GOT3 (cell line): ENCODE measurements around the gene MPP2.
"Not testable (repeated sequence)": the region's sequence is repeated elsewhere in the genome, so short reads cannot be mapped to it uniquely, and the experiment has no call there.

Experiments
- DNase-seq: peaks from one replicate; lab custom pipeline; 2025; ENCODE audit warnings: mixed read lengths; lab: John Stamatoyannopoulos, UW

MPP2 gene

GRCh38 chr17:43875476-43876147 is 31.7 kb downstream of the MPP2 start:
- DNase-seq, result no peak

DNA sequence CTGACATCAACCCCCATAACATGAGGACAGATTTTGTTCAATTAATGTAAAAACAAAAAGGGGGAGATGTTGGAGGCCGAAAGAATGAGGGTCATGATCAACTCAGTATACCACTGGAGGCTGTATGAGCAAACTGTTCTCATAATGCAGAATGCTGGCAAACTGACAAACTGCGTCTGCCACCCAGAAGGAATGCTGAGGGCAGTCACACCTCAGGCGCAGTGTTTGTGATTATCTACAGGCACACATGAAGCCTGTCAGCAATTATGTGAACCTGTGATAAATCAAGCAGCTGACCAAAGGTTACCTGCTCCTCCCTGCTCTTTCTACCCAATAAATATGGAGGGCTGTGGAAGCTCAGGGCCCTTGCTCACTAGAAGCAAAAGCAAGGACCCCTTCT is 33.0 kb downstream of the MPP2 start:
- DNase-seq, result no peak

GRCh38 chr17:43873815-43874214 is 33.5 kb downstream of the MPP2 start:
- no peak for DNase-seq

DNA sequence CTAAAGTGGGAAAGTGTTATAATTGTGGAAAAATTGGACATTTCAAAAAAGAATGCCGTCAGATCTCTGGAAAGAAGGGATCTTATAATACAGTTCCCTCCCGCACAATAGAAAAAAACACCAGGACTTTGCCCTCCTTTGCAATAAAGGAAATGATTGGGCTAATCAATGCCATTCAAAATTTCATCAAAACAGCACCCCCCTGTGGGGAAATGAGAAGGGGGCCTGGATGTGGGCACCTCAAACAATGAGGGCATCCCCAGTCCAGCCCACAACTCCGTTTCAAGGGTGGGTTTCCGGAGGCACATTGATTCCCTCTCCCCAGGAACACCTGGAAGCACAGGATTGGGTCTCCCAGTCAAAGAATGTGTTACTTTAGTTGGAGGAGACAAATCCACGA is 34.2 kb downstream of the MPP2 start:
- DNase-seq, result no peak

GRCh38 chr17:43871946-43872690 is 35.2 kb downstream of the MPP2 start:
- DNase-seq, result no peak

DNA sequence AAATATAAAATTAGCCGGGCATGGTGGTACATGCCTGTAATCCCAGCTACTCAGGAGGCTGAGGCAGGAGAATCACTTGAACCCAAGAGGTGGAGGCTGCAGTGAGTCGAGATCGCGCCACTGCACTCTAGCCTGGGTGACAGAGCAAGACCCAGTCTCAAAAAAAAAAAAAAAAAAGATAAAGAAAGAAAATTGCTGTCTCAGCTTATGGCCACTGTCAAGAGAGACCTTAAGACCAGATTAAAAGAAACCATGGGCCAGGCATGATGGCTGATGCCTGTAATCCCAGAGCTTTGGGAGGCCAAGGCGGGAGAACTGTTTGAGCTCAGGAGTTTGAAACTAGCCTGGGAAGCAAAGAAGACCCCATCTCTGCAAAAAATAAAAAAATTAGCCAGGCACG is 38.3 kb downstream of the MPP2 start:
- not testable (repeated sequence) for DNase-seq

DNA sequence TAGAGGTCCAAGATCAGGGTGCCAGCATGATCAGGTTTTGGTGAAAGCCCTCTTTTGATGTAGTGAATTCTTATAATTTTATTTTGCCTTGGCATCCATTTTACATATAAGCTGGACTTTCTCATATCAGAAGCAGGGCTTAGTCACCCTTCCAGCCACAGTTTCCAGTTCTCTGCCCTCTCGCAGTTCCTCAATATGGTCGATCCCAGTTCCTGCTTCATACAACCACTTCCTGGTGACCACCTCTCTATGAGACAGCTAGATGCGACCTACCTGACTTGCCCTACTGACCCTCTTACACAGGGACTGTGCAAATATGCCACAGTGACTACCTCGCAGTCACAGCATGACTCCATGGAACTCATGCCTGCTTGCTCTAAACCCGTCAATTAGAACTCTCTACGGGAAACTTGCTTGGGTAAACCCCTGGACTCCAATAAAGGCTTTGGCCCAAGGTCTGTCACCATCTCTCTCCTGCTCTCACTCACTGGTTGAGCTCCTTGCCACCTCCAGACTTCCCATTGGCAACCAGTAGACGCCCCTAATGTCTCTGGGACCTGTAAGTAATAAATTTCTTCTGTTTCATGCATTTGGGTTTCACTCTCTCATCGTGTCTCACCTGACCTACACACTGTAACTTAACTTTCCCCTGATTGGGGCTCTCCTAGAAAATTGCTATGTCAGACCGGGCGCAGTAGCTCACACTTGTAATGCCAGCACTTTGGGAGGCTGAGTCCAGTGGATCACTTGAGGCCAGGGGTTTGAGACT is 38.9 kb downstream of the MPP2 start:
- DNase-seq, result no peak

- no peak for DNase-seq
These were observed 43.0 kb downstream of the MPP2 start for GRCh38 chr17:43864161-43864984.

DNA sequence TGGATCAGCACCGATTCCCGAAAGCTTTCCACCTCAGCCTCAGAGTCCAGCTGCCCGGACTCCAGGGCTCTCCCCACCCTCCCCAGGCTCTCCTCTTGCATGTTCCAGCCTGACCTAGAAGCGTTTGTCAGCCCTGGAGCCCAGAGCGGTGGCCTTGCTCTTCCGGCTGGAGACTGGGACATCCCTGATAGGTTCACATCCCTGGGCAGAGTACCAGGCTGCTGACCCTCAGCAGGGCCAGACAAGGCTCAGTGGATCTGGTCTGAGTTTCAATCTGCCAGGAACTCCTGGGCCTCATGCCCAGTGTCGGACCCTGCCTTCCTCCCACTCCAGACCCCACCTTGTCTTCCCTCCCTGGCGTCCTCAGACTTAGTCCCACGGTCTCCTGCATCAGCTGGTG is 45.4 kb downstream of the MPP2 start:
- DNase-seq, result no peak

- DNase-seq, result no peak
These were observed 46.3 kb downstream of the MPP2 start for GRCh38 chr17:43860927-43861622.

GRCh38 chr17:43860077-43860725 is 47.1 kb downstream of the MPP2 start:
- no peak for DNase-seq

DNA sequence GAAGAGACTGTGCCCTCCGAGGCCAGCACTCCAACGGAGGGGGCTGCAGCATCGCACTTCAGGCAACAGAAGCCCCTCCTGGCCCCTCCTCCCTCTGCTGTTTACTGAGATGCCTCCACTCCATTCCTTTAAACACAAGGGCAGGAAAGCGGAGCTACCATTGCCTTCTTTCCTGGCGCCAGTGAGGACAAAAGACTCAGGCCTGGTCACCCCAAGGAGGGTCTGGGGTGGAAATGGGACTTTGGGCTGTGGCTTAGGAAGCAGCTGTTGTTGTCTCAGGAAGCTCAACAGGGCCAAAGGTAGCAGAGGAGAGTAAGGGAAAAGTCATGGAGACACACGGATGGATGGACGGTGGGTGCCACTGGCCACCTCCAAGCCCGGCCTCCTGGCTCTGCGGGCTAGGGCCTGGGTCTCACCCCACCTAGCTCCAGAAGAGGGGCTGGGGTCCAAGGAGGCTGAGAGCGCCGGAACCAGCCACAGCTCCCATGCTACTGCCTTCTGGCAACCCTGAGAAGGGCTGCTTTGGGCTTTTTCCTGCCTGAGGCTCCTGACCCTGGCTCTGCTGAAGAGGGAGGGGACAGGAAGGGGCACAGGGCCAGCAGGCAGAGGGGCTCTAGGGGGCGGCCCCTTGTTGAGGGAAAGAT is 49.3 kb downstream of the MPP2 start:
- DNase-seq, result no peak

DNA sequence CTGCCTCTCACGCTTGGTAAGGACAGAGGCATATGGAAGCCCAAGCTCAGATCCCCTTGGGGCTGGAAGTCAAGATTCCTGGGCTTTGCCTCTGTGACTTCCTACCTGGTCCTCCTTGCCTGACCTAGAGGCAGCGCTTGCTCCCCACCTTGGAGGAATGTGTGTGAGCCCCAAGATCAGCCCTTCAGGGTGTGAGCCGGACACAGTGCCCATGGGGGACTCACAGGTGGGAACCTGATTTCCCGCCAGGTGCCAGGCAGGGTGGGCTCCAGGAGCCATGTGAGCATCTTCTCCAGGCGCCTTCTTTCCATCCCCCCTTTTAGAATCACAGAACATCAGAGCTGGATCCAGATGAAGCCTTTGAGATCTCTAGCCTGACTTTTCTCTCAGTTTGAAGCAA is 50.2 kb downstream of the MPP2 start:
- DNase-seq, result no peak

- DNase-seq, result no peak
These were observed 51.2 kb downstream of the MPP2 start for GRCh38 chr17:43856141-43856540.

DNA sequence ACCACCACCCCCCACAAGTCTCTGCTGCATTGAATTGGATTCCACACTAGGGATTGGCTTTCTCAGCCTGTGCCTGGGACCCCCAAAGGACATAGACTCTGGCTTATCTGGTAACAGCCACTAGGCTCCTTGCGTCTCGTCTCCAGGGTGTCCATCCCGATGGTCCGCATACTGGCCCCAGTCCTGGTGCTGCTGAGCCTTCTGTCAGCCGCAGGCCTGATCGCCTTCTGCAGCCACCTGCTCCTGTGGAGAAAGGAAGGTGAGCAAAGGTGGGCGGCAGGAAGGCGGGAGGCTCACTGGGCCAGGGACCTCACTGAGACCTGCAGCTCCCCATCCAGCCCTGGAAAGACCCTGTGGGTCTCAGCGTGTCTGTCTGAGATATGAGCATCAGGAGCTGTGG is 52.3 kb downstream of the MPP2 start:
- no peak for DNase-seq

DNA sequence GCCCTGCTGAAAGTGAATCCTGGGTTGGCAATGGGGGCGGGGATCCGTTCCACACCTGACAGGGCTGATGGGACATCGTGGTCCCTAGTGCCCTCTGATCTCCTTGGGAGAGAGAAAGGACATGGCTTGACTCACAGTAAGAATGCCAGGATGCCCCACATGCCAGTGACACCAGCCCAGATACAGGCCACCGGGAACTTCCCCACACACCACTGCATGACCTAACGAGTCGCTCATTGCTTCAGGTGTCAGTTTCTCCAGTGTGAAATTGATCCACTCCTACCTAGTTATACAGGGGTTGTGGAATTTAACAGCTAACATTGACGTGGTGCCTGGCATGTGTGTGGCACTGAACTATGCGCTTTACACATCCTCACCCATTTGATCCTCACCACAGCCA is 52.8 kb downstream of the MPP2 start:
- DNase-seq, result no peak

DNA sequence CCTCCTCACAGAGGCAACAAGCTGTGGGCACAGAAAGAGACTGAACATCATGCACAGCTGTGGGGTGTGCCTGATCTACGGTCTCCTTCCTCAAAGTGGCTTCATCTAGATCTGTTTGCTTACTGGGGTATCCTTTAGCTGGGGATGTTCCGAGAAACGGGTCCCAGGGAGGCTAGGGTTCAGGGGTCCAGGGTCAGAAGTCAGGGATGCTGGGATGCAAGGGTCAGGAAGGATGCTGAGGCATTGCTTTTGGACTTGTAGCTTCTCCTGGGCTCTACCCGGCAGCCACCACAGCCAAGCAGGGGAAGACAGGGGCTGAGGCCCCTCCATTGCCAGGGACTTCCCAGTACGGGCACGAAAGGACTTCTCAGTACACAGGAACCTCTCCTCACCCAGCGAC is 53.8 kb downstream of the MPP2 start:
- DNase-seq, result no peak

GRCh38 chr17:43852571-43852970 is 54.8 kb downstream of the MPP2 start:
- DNase-seq, result no peak

GRCh38 chr17:43849116-43849515 is 58.2 kb downstream of the MPP2 start:
- DNase-seq, result no peak

- DNase-seq, result no peak
These were observed 58.7 kb downstream of the MPP2 start for GRCh38 chr17:43848601-43849000.
